GM21526 (cell line): ENCODE measurements around the gene PCDHB2.
"Not testable (repeated sequence)": the region's sequence is repeated elsewhere in the genome, so short reads cannot be mapped to it uniquely, and the experiment has no call there.

ENCODE experiments used
- ATAC-seq: cut with Tn5 transposase; IDR thresholded peaks from one replicate; pipeline ENCODE4 v1.9.1; 2021; ENCODE audit warnings: moderate library complexity; ENCODE audit not compliant: unreplicated experiment, low FRiP score

The PCDHB2 gene

DNA sequence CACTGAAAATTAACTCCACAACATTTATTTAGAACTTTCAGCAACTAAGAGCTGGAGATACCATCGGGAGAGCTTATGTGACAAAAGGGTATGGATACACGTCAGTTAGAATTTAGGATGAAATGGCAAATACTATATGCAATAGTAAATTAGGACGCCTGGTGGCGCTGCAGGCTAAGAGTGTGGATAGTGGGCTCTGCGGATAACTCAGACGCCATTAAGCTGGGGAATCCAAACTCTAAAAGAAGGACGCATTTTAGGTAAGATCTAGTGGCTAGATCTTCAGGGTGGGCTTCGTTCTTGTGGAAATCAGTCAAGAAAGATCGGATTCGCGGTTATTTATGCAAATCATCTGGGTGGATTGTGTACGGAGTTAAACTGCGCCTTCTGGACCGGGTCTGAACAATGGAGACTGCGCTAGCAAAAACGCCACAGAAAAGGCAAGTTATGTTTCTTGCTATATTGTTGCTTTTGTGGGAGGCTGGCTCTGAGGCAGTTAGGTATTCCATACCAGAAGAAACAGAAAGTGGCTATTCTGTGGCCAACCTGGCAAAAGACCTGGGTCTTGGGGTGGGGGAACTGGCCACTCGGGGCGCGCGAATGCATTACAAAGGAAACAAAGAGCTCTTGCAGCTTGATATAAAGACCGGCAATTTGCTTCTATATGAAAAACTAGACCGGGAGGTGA is 40.8 kb downstream of the PCDHB2 start, which contains the start of gene PCDHB5:
PCDHB5 (plus strand) TSS at position 177 of the 688 bp plus-strand sequence; CDS start at position 406, 229 bp downstream.
- ATAC-seq: no peak

DNA sequence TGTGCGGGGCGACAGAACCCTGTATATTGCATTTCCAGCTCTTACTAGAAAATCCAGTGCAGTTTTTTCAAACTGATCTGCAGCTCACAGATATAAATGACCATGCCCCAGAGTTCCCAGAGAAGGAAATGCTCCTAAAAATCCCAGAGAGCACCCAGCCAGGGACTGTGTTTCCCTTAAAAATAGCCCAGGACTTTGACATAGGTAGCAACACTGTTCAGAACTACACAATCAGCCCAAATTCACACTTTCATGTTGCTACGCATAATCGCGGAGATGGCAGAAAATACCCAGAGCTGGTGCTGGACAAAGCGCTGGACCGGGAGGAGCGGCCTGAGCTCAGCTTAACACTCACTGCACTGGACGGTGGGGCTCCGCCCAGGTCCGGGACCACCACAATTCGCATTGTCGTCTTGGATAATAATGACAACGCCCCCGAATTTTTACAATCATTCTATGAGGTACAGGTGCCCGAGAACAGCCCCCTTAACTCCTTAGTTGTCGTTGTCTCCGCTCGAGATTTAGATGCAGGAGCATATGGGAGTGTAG is 41.4 kb downstream of the PCDHB2 start:
- no peak for ATAC-seq

GRCh38 chr5:141137346-141137745 is 42.9 kb downstream of the PCDHB2 start:
- not testable (repeated sequence) for ATAC-seq
